ENCODE results near the gene GRIN1.
"Not testable (repeated sequence)": the region's sequence is repeated elsewhere in the genome, so short reads cannot be mapped to it uniquely, and the experiment has no call there.

The GRIN1 gene

DNA sequence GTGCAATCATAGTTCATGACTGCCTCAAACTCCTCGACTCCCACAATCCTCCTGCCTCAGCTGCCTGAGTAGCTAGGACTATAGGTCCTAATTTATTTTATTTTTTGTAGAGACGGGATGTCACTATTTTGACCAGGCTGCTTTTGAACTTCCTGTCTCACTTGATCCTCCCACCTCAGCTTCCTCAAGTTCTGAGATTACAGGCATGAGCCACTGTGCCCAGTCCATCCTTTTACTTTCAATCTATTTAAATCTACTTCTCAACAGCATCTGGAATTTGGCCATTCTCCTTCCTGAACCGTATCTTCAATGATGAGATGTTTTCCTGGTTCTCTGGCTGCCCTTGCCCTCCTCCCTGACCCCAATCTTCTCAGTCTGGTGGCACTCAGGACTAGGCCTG lies 12.2 kb upstream of the GRIN1 start:
- Histone ChIP-seq H3K4me1 (ENCODE audit: control insufficient read depth, insufficient read depth, low read length) (peaks cover 5% of the 10 kb centered on the region), H3K36me3 (ENCODE audit: control insufficient read depth, insufficient read depth, low read length) (no peaks in the 10 kb centered on the region), H3K9ac (ENCODE audit: low read depth, low read length) (no peak overlapping the region), H3K9me3 (ENCODE audit: control insufficient read depth, insufficient read depth, low read length) (no peaks in the 10 kb centered on the region), H3K4me3 (ENCODE audit: low read depth, low read length) (no peak overlapping the region), H3K27me3 (ENCODE audit: control insufficient read depth, insufficient read depth, low read length) (peaks cover 5% of the 10 kb centered on the region)

DNA sequence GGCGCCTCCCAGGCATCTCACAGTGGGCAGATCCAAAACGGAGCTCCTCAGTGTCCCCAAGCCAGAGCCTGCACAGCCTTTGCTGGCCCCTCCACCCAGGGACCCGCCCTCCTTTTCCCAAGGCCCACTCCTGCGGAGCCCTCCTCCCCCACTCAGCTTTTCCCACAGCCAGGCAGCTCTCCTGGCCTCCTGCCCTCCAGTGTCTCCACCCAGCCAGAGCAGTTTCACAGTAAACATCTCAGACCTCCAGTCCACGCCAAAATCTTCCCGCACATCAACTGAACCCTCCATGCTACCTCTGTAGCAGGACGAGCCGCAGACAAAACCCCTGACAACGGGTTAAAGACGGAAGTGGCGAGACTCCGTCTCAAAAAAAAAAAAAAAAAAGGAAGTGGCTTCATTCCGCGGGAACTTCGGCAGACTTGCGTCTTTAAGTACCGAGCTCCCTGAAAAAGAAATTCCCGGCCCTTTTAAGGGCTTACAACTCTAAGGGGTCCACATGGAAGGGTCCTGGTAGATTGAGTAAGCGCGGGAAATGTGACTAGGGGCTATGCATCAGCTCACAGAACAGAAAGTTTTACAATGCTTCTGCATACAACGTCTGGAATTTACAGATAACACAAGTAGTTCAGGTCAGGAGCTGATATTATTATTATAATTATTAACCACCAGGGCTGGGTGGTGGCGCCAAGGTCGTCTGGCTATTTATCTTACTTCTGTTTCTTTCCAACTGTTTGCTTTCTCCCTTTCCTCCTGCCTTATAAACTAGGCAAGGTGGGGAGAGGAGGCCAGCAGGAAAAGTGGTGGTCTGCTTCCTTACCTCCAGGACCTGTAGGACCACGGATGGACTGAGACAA lies 11.4 kb upstream of the GRIN1 start:
- peak overlapping the region; percentile 24 for H3K9ac ChIP-seq (ENCODE audit: low read depth, low read length)
- H3K27me3 ChIP-seq (ENCODE audit: control insufficient read depth, insufficient read depth, low read length): peaks cover 5% of the 10 kb centered on the region
- no peak overlapping the region for H3K4me3 ChIP-seq (ENCODE audit: low read depth, low read length)
- H3K4me1 ChIP-seq (ENCODE audit: control insufficient read depth, insufficient read depth, low read length): peaks cover 5% of the 10 kb centered on the region
- no peaks in the 10 kb centered on the region for H3K9me3 ChIP-seq (ENCODE audit: control insufficient read depth, insufficient read depth, low read length)
- H3K36me3 ChIP-seq (ENCODE audit: control insufficient read depth, insufficient read depth, low read length): no peaks in the 10 kb centered on the region

DNA sequence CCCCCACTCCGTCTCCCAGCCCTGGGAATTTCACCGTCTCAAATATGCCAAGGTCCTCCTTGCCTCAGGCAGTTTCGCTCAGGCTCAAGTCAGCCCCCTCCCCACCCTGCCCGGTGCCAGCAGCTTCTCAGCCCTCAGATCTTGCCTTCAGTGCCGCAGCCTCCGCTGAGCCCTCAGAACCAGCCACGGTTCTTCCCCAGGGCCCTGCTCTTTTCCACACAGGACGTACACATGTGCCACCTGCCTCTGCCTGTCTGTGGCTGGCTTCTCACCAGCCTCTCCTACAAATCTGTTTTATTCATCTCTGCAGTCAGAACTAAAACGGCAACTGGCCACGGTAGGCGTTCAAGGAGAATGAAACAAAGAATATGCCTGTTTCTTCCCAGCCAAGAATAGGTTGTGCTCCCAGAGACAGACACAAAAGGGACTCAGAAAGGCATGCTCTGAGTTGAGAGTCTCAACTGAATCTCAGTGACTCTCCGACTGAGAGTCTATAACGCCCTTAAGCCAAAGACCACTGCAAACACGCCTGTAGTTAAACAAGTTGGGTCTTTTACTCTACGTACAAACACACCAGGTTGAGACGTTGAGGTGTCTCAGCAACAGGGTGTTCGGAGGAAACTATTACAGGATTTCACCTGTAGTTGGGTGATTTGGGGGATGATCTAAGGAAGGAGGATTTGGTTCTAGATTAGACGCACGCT lies 10.6 kb upstream of the GRIN1 start:
- no peaks in the 10 kb centered on the region for H3K36me3 ChIP-seq (ENCODE audit: control insufficient read depth, insufficient read depth, low read length)
- peaks cover 5% of the 10 kb centered on the region for H3K4me1 ChIP-seq (ENCODE audit: control insufficient read depth, insufficient read depth, low read length)
- H3K27me3 ChIP-seq (ENCODE audit: control insufficient read depth, insufficient read depth, low read length): peaks cover 5% of the 10 kb centered on the region
- H3K9me3 ChIP-seq (ENCODE audit: control insufficient read depth, insufficient read depth, low read length): no peaks in the 10 kb centered on the region
- H3K9ac ChIP-seq (ENCODE audit: low read depth, low read length): peak overlapping the region; percentile 79
- H3K4me3 ChIP-seq (ENCODE audit: low read depth, low read length): peak overlapping the region; percentile 85

DNA sequence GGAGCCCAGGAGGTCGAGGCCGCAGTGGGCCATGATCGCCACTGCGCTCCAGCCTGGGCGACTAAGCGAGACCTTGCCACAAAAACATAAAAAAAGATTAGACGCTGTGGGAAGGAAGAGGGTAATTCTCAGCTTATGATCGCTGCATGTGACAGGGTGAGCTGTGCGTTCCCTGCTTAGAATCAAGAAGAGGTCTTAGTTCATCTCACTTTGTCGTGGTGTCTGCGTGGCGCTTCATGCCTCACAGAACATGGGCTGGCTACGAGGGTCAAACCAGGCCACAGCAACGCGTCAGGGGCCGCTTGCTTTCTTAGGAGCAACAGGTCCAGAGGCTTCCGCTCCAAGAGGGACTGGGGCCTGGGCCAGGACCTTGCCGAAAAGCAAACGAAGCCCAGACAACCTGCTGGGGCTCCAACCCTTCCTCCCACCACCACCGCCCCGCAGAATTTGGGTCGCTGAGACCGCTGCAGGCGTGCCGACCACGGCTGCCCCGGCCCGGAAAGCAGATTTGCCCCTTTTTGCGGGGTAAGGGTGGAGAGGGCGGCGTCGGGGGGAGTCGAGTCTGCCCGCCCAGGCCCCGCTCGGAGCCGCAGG lies 10.0 kb upstream of the GRIN1 start:
- Histone ChIP-seq H3K9ac (ENCODE audit: low read depth, low read length) (peak overlapping the region; percentile 79), H3K9me3 (ENCODE audit: control insufficient read depth, insufficient read depth, low read length) (no peaks in the 10 kb centered on the region), H3K27me3 (ENCODE audit: control insufficient read depth, insufficient read depth, low read length) (peaks cover 5% of the 10 kb centered on the region), H3K4me1 (ENCODE audit: control insufficient read depth, insufficient read depth, low read length) (peaks cover 5% of the 10 kb centered on the region), H3K36me3 (ENCODE audit: control insufficient read depth, insufficient read depth, low read length) (no peaks in the 10 kb centered on the region), H3K4me3 (ENCODE audit: low read depth, low read length) (peak overlapping the region; percentile 85)

DNA sequence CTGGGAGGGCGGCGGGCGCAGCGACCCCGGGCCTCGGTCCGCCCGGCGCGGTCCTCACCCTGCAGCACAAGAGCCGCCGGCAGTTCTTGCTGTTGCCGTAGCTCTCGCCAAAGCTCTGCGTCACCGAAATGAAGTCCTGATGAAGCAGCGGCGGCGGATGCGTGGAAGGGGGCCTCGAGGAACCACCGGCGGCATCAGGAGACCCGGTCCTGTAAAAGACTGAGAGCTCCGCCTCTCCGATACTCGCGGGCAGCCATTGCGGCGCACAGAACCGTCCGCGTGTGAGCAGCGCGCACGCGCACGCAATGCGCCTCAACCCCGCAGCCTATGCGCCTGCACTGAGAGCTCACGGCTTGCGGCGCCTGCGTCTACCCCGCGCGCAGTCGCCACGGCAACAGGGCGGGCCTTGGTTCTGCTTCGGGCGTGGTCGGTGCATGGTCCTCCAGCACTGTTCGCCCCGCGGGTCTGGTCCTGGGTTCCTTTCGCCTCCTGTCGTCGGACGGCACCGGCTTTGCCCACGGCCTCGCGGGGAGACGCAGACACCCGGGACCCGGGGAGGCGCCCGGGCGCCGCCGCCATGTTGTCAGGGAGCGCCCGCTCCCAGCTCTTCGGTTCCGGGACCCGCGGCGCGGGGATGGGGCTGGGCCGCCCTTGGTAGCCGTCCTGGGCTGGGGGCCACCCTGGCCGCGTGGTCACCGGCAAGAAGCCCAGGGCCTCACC lies 9.3 kb upstream of the GRIN1 start:
- no peaks in the 10 kb centered on the region for H3K36me3 ChIP-seq (ENCODE audit: control insufficient read depth, insufficient read depth, low read length)
- H3K4me1 ChIP-seq (ENCODE audit: control insufficient read depth, insufficient read depth, low read length): peaks cover 5% of the 10 kb centered on the region
- H3K4me3 ChIP-seq (ENCODE audit: low read depth, low read length): peak overlapping the region; percentile 85
- peak overlapping the region; percentile 79 for H3K9ac ChIP-seq (ENCODE audit: low read depth, low read length)
- H3K9me3 ChIP-seq (ENCODE audit: control insufficient read depth, insufficient read depth, low read length): no peaks in the 10 kb centered on the region
- peaks cover 7% of the 10 kb centered on the region for H3K27me3 ChIP-seq (ENCODE audit: control insufficient read depth, insufficient read depth, low read length)

DNA sequence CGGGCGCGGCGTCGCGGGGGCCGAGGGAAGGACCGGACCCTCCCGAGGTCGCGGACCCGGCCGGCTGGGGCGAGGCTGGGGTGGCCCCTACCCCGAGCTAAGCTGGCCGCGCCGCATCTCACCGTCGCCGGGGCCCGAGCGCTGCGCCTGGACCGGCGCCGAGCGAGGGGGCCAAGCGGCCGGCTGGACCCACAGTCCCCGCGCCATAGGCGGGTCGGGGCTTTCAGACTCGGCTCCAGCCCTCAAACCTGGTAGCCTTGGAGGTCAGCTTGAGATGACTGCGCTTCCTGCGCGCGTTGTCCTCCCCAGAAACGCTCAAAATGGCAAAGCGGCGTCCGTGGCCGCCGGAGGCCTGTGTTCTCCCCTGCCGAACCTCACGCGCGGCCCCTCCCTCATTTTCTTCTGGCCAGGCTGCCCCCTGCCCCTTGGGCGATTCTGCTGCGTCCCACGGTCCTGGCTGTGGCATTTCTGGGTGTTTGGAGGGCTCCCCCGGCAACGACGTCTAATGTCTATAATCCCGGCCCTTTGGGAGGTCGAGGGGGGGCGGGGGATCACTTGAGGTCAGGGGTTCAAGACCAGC lies 8.7 kb upstream of the GRIN1 start:
- Histone ChIP-seq H3K9me3 (ENCODE audit: control insufficient read depth, insufficient read depth, low read length) (no peaks in the 10 kb centered on the region), H3K9ac (ENCODE audit: low read depth, low read length) (peak overlapping the region; percentile 65), H3K27me3 (ENCODE audit: control insufficient read depth, insufficient read depth, low read length) (peaks cover 7% of the 10 kb centered on the region), H3K36me3 (ENCODE audit: control insufficient read depth, insufficient read depth, low read length) (no peaks in the 10 kb centered on the region), H3K4me1 (ENCODE audit: control insufficient read depth, insufficient read depth, low read length) (peaks cover 5% of the 10 kb centered on the region), H3K4me3 (ENCODE audit: low read depth, low read length) (peak overlapping the region; percentile 85)

DNA sequence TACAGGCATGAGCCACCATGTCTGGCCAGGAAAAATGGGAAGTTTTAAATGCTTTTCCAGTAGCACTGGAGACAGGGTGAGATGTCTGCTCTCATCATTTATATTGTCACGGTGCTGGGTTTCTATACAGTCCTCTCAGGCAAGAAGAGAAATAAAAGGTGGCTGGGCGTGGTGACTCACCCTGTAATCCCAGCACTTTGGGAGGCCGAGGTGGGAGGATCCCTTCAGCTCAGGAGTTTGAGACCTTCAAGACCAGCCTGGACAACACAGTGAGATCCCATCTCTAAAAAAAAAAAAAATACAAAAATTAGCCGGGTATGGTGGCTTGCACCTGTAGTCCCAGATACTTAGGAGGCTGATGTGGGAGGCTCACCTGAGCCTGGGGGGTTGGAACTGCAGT lies 4.8 kb upstream of the GRIN1 start:
- Histone ChIP-seq H3K27me3 (ENCODE audit: control insufficient read depth, insufficient read depth, low read length) (peaks cover 32% of the 10 kb centered on the region), H3K9ac (ENCODE audit: low read depth, low read length) (no peak overlapping the region), H3K36me3 (ENCODE audit: control insufficient read depth, insufficient read depth, low read length) (no peaks in the 10 kb centered on the region), H3K9me3 (ENCODE audit: control insufficient read depth, insufficient read depth, low read length) (no peaks in the 10 kb centered on the region), H3K4me1 (ENCODE audit: control insufficient read depth, insufficient read depth, low read length) (no peaks in the 10 kb centered on the region), H3K4me3 (ENCODE audit: low read depth, low read length) (no peak overlapping the region)

DNA sequence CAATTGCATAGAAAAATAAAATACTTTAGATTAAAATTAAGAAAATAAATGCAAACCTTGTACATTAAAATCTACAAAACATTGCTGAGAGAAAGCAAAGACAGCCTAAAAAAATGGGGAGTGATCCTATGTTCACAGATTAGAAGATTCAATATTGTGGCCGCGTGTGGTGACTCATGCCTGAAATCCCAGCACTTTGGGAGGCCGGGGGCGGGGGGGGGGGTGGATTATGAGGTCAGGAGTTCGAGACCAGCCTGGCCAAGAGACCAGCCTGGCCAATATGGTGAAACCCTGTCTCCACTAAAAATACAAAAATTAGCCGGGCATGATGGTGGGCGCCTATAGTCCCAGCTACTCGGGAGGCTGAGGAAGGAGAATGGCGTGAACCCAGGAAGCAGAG lies 3.8 kb upstream of the GRIN1 start:
- peaks cover 42% of the 10 kb centered on the region for H3K27me3 ChIP-seq (ENCODE audit: control insufficient read depth, insufficient read depth, low read length)
- not testable (repeated sequence) for H3K9ac ChIP-seq (ENCODE audit: low read depth, low read length); H3K36me3 ChIP-seq (ENCODE audit: control insufficient read depth, insufficient read depth, low read length); H3K4me3 ChIP-seq (ENCODE audit: low read depth, low read length); H3K9me3 ChIP-seq (ENCODE audit: control insufficient read depth, insufficient read depth, low read length); H3K4me1 ChIP-seq (ENCODE audit: control insufficient read depth, insufficient read depth, low read length)

DNA sequence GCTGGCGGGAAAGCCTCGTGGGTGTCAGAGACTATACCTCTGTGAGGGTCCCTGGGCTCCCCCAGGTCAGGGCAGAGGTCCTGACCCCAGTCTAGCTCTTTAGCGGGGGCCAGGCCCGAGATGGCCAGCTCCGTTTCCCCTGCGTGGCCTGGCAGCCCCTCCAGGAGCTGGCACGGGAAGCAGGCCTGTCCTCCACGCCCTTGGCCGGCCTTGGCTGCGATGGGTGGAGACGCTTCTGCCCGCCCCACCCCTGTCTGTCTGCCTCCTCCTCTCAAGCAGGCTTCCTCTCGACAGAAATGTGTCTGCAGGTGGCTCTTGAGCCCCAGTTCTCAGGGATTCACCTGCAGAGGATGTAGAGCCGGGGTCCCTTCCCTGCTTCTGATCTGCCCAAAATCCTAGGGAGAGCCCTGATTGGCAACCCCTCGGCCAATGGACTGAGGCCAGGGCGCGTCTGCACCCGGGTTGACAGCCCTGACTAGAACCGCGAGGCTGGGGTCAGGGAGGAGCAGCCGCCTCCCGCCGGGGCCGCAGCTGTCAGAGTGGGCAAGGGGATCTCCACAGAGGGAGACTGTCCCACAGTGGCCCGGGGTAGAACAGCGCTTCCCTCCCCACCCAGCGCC lies 2.6 kb upstream of the GRIN1 start:
- Histone ChIP-seq H3K4me1 (ENCODE audit: control insufficient read depth, insufficient read depth, low read length) (no peaks in the 10 kb centered on the region), H3K36me3 (ENCODE audit: control insufficient read depth, insufficient read depth, low read length) (no peaks in the 10 kb centered on the region), H3K9me3 (ENCODE audit: control insufficient read depth, insufficient read depth, low read length) (no peaks in the 10 kb centered on the region), H3K4me3 (ENCODE audit: low read depth, low read length) (no peak overlapping the region), H3K9ac (ENCODE audit: low read depth, low read length) (no peak overlapping the region), H3K27me3 (ENCODE audit: control insufficient read depth, insufficient read depth, low read length) (peaks cover 51% of the 10 kb centered on the region)

DNA sequence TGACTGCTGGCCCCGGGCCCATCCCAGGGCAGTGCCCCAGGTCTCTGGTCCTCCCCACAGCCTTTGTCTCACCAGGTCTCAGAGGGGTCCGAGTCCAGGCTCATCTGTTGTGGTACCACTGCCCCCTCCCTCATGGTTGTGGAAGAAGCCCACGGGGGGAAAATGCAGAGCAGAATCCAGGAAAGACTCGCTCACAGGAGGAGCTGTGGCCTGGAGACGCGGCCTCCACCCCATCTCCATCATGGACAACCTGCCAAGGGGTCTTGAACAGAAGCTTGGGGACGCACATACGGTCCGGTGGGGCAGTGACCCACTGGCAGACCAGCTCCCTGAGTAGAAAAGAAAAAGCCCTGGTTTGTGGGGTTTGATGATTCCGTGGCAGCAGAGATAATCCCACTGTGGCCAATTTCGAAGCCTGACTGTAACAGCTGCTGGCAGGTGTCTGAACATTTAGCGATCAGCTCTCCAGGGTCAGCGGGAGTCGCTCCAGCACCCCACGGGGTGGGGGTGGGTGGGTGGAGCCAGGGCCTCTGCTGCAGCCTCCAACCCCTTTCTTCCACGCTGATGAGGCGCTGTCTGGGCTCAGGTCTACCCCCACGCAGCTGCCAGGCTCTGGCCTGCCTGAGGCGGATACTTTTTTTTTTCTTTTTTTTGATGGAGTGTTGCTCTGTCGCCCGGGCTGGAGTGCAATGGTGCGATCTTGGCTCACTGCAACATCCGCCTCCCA lies 1.9 kb upstream of the GRIN1 start:
- peaks cover 57% of the 10 kb centered on the region for H3K27me3 ChIP-seq (ENCODE audit: control insufficient read depth, insufficient read depth, low read length)
- no peaks in the 10 kb centered on the region for H3K4me1 ChIP-seq (ENCODE audit: control insufficient read depth, insufficient read depth, low read length)
- H3K36me3 ChIP-seq (ENCODE audit: control insufficient read depth, insufficient read depth, low read length): no peaks in the 10 kb centered on the region
- H3K9ac ChIP-seq (ENCODE audit: low read depth, low read length): no peak overlapping the region
- no peaks in the 10 kb centered on the region for H3K9me3 ChIP-seq (ENCODE audit: control insufficient read depth, insufficient read depth, low read length)
- no peak overlapping the region for H3K4me3 ChIP-seq (ENCODE audit: low read depth, low read length)
